Naive B cell (primary cell): ENCODE measurements around the gene COX7A2. TPM values are rescaled to one million over a fixed set of nuclear protein-coding genes. Genes with fewer than 3 reads are reported as not detected.

Experiments used
- ATAC-seq, 2 donors: fragments of 150-1000 bp; cut with Tn5 transposase; 2 replicates each; pipeline ENCODE4 v1.10.0; 2021; ENCODE audit warnings: low read depth in 2 of 2, mild to moderate bottlenecking in 2 of 2, moderate library complexity in 2 of 2
- DNase-seq: peaks from one replicate; pipeline ENCODE4 v3.0.0; 2022
- H3K27ac Mint-ChIP-seq, 6 donors: one replicate each; pipeline ENCODE4 v1.8.0; 2020 to 2022; ENCODE audit warnings: mild to moderate bottlenecking in 6 of 6, mixed read lengths in 6 of 6, moderate library complexity in 5 of 6, inconsistent platforms in 2 of 6
- H3K27me3 Mint-ChIP-seq, 3 donors: one replicate each; pipeline ENCODE4 v1.8.0; 2021 to 2022; ENCODE audit warnings: mixed read lengths in 3 of 3, mild to moderate bottlenecking in 1 of 3
- H3K36me3 Mint-ChIP-seq, 2 donors: one replicate each; pipeline ENCODE4 v1.8.0; 2020 to 2022; ENCODE audit warnings: mixed read lengths in 2 of 2, inconsistent platforms in 1 of 2, mild to moderate bottlenecking in 1 of 2
- H3K4me1 Mint-ChIP-seq, 3 donors: one replicate each; pipeline ENCODE4 v1.8.0; 2020 to 2022; ENCODE audit warnings: mixed read lengths in 3 of 3, inconsistent platforms in 1 of 3, mild to moderate bottlenecking in 1 of 3, moderate library complexity in 1 of 3
- H3K4me3 Mint-ChIP-seq, 8 donors: one replicate each; pipeline ENCODE4 v1.8.0; 2020 to 2022; ENCODE audit warnings: mild to moderate bottlenecking in 8 of 8, mixed read lengths in 8 of 8, moderate library complexity in 8 of 8, inconsistent platforms in 2 of 8
- H3K9me3 Mint-ChIP-seq, 7 donors: one replicate each; pipeline ENCODE4 v1.8.0; 2020 to 2022; ENCODE audit warnings: mixed read lengths in 7 of 7, mild to moderate bottlenecking in 5 of 7, inconsistent platforms in 2 of 7, moderate library complexity in 1 of 7
- polyA plus RNA-seq, 6 donors: library from polyadenylated mRNA; unstranded; fragments of 300-500 nt; fragmentation: Illumina TruSeq; gene quantifications; one replicate each; pipeline ENCODE4 v1.2.3, GENCODE V29; 2021; ENCODE audit warnings: low read depth in 6 of 6

COX7A2 gene
- polyA plus RNA-seq, 6 donors from 2014 or later, result 776 to 1,084 (median 861) TPM

- DNase-seq (no peak), ATAC-seq (no peak)
- Mint-ChIP-seq H3K27ac (peak overlapping the region in 4 of 6 donors; percentile 3 to 77 (median 12)), H3K36me3 (peaks cover 15 to 20% of the 10 kb centered on the region in 2 donors), H3K9me3 (no peaks in the 10 kb centered on the region), H3K4me3 (no peak overlapping the region), H3K27me3 (no peaks in the 10 kb centered on the region), H3K4me1 (peaks cover 0 to under 1% (median 0%) of the 10 kb centered on the region in 3 donors)
These were observed 19.3 kb upstream of the COX7A2 start for GRCh38 chr6:75262716-75263400.

DNA sequence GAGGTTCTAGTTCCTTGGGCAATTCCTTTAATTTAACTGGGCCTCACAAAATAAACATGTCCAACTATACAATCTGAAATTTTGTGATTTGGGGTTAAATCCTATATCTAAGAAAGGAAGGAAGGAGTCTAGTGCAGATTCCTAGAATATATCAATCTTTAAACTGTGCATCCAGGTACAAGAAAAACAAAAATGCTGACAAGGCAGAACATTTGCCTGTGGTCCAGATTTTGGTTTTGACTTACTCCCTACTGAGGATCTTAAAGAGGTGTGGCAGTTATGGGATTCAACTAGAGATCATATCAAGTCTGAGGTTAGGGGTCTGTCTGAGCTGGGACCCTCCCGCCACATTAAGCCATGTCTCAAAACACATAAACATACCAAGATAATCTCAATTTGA, 17.7 kb upstream of the COX7A2 start:
- Mint-ChIP-seq H3K9me3 (no peaks in the 10 kb centered on the region), H3K27me3 (no peaks in the 10 kb centered on the region), H3K27ac (peak overlapping the region in 1 of 6 donors; percentile 50), H3K4me3 (no peak overlapping the region), H3K4me1 (no peaks in the 10 kb centered on the region), H3K36me3 (peaks cover 15 to 20% of the 10 kb centered on the region in 2 donors)
- ATAC-seq, result no peak
- no peak for DNase-seq

DNA sequence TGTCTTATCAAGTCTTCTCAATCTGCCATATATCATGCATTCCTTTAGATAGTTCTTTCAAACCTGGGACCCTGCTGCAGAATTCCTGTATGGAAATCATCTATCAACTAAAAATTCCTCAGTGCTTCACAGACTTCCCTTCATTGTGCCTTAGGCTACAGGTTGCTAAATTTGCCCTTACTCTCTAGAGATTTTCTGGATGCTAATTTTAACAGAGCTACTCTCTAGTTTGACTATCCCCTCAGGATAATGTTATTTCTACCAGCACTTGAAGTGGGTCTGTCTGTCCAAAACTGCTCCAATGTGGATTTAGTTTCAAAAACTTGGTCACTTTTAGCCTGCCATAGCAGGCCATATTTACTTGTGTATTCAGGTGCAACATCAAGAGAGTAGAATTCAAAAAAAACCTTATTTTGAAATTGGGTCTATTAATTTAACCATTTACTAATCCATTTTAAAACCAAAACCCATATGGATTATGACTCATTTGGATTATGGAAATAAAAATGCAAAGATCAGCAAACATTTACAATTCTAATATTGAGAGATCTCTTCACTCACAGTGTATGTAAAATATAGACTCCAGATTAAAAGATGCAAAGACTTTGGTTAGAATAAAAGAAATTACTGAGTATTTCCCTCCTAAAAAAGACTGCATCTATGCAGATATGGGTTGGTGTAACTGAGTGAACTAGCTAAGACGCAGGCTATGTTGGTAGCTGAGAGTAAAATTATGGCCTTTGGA, 13.9 kb upstream of the COX7A2 start:
- H3K36me3 Mint-ChIP-seq, result peaks cover 7 to 11% of the 10 kb centered on the region in 2 donors
- ATAC-seq, result no peak
- no peaks in the 10 kb centered on the region for H3K4me1 Mint-ChIP-seq

DNA sequence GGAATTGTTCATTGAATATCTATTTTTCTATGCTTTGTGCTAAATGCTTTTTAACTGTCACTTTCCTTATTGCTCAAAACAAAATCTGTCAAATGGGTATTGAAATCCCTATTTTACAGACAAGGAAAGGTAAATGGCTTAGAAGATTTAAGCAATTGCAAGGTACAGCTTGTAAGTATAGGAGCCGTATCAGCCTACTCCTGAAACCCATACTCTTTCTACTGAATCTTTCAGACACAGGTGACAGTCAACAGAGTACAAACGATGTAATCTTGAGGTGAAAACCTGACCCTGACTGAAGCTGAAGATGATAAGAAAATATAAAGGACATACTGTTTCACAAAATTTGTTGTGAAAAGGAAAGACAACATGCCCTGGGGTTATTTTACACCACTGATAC, 7.0 kb upstream of the COX7A2 start:
- Mint-ChIP-seq H3K4me1 (peaks cover 0 to 4% (median 0%) of the 10 kb centered on the region in 3 donors), H3K27ac (no peak overlapping the region), H3K9me3 (peaks cover 0 to 2% (median 0%) of the 10 kb centered on the region in 7 donors), H3K27me3 (peaks cover 13 to 14% (median 13%) of the 10 kb centered on the region in 3 donors), H3K4me3 (no peak overlapping the region), H3K36me3 (peaks cover 0 to 2% of the 10 kb centered on the region in 2 donors)
- ATAC-seq (no peak), DNase-seq (no peak)

More for the DNA sequence above, 13.9 kb upstream of the COX7A2 start:
- DNase-seq, result no peak
- H3K4me3 Mint-ChIP-seq, result no peak overlapping the region
- no peak overlapping the region for H3K27ac Mint-ChIP-seq
- no peaks in the 10 kb centered on the region for H3K27me3 Mint-ChIP-seq
- H3K9me3 Mint-ChIP-seq, result no peaks in the 10 kb centered on the region

GRCh38 chr6:75249837-75250236, 6.2 kb upstream of the COX7A2 start:
- H3K27me3 Mint-ChIP-seq, result peaks cover 16 to 21% (median 20%) of the 10 kb centered on the region in 3 donors

GRCh38 chr6:75246386-75246785, 2.8 kb upstream of the COX7A2 start:
- peaks cover 7 to 10% of the 10 kb centered on the region in 2 donors for H3K36me3 Mint-ChIP-seq
- peaks cover 0 to 2% (median 0%) of the 10 kb centered on the region in 7 donors for H3K9me3 Mint-ChIP-seq
- peaks cover 13 to 24% (median 18%) of the 10 kb centered on the region in 3 donors for H3K4me1 Mint-ChIP-seq
- DNase-seq (no peak), ATAC-seq (no peak)
- H3K27ac Mint-ChIP-seq, result no peak overlapping the region
- peak overlapping the region in 1 of 8 donors; percentile 91 for H3K4me3 Mint-ChIP-seq
- H3K27me3 Mint-ChIP-seq, result peaks cover 16 to 22% (median 21%) of the 10 kb centered on the region in 3 donors

More at GRCh38 chr6:75249837-75250236, 6.2 kb upstream of the COX7A2 start:
- DNase-seq, result no peak
- Mint-ChIP-seq H3K27ac (peak overlapping the region in 3 of 6 donors; percentile 5 to 71 (median 64)), H3K36me3 (peaks cover 0 to 4% of the 10 kb centered on the region in 2 donors), H3K9me3 (peaks cover 0 to 2% (median 0%) of the 10 kb centered on the region in 7 donors), H3K4me3 (peak overlapping the region in 1 of 8 donors; percentile 44), H3K4me1 (peaks cover 0 to 4% (median under 1%) of the 10 kb centered on the region in 3 donors)
- ATAC-seq, result no peak

DNA sequence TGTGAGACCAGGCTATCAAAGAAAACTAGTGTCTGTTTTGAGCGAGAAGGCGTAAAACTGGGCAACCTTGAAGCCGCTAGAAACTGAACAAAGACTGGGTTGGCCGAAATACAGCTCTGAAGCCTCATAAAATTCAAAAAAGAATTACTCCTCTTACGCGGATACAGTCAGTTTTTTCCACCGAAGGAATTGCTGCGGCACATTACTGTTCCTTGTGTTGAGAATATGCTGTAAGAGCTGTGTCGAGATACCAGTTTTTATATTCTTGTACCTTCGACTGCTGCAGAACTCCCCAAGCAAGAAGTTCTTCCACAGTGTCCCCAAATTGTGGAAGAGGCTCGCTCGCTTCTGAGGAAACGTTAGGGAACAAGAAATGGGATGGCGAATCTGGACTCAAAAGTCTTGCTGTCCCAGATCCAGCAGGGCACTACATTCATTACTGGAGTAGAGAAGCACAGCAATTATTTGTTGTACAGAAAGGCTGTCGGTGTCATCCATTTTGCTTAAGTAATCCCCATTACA, 523 bp upstream of the COX7A2 start:
- Mint-ChIP-seq H3K27me3 (peaks cover 16 to 22% (median 21%) of the 10 kb centered on the region in 3 donors), H3K4me1 (peaks cover 16 to 30% (median 19%) of the 10 kb centered on the region in 3 donors), H3K36me3 (peaks cover 7 to 10% of the 10 kb centered on the region in 2 donors), H3K4me3 (peak overlapping the region; percentile 91 to 100 (median 98)), H3K9me3 (peaks cover 0 to 2% (median 0%) of the 10 kb centered on the region in 7 donors), H3K27ac (peak overlapping the region; percentile 99 to 100 (median 99))
- DNase-seq (no peak), ATAC-seq (peak in 1 of 2 donors; percentile 23)

- peaks cover 3 to 9% (median 5%) of the 10 kb centered on the region in 3 donors for H3K4me1 Mint-ChIP-seq
- H3K4me3 Mint-ChIP-seq, result no peak overlapping the region
- ATAC-seq (no peak), DNase-seq (no peak)
- H3K27me3 Mint-ChIP-seq, result no peaks in the 10 kb centered on the region
- no peak overlapping the region for H3K27ac Mint-ChIP-seq
- H3K36me3 Mint-ChIP-seq, result peaks cover 3 to 11% of the 10 kb centered on the region in 2 donors
- no peaks in the 10 kb centered on the region for H3K9me3 Mint-ChIP-seq
These were observed 7.0 kb downstream of the COX7A2 start for GRCh38 chr6:75236630-75237029.

- no peak overlapping the region for H3K4me3 Mint-ChIP-seq
- H3K4me1 Mint-ChIP-seq, result peaks cover 0 to 5% (median 0%) of the 10 kb centered on the region in 3 donors
- no peaks in the 10 kb centered on the region for H3K9me3 Mint-ChIP-seq
- peaks cover 3 to 11% of the 10 kb centered on the region in 2 donors for H3K36me3 Mint-ChIP-seq
- ATAC-seq, result no peak
- no peak overlapping the region for H3K27ac Mint-ChIP-seq
- H3K27me3 Mint-ChIP-seq, result no peaks in the 10 kb centered on the region
- no peak for DNase-seq
These were observed 8.3 kb downstream of the COX7A2 start for GRCh38 chr6:75235271-75235670.

GRCh38 chr6:75234126-75234865, 9.3 kb downstream of the COX7A2 start:
- Mint-ChIP-seq H3K27me3 (no peaks in the 10 kb centered on the region), H3K4me3 (no peak overlapping the region), H3K36me3 (peaks cover 3 to 11% of the 10 kb centered on the region in 2 donors), H3K27ac (no peak overlapping the region), H3K9me3 (no peaks in the 10 kb centered on the region), H3K4me1 (peaks cover 0 to 5% (median 0%) of the 10 kb centered on the region in 3 donors)
- ATAC-seq (no peak), DNase-seq (no peak)

GRCh38 chr6:75233092-75233615, 10.4 kb downstream of the COX7A2 start:
- DNase-seq (no peak), ATAC-seq (no peak)
- no peaks in the 10 kb centered on the region for H3K4me1 Mint-ChIP-seq
- H3K36me3 Mint-ChIP-seq, result peaks cover 3 to 11% of the 10 kb centered on the region in 2 donors
- H3K27me3 Mint-ChIP-seq, result peaks cover 0 to under 1% (median 0%) of the 10 kb centered on the region in 3 donors
- no peak overlapping the region for H3K4me3 Mint-ChIP-seq
- H3K9me3 Mint-ChIP-seq, result no peaks in the 10 kb centered on the region
- no peak overlapping the region for H3K27ac Mint-ChIP-seq

GRCh38 chr6:75230484-75231325, 12.9 kb downstream of the COX7A2 start:
- H3K27ac Mint-ChIP-seq, result no peak overlapping the region
- peaks cover 7 to 13% (median 9%) of the 10 kb centered on the region in 3 donors for H3K27me3 Mint-ChIP-seq
- no peaks in the 10 kb centered on the region for H3K36me3 Mint-ChIP-seq
- no peaks in the 10 kb centered on the region for H3K4me1 Mint-ChIP-seq
- H3K9me3 Mint-ChIP-seq, result no peaks in the 10 kb centered on the region
- DNase-seq (no peak), ATAC-seq (no peak)
- no peak overlapping the region for H3K4me3 Mint-ChIP-seq
